ENCODE measurements around the gene AGMO. TPM values are rescaled to one million over a fixed set of nuclear protein-coding genes. Genes with fewer than 3 reads are reported as not detected.
A peak's percentile ranks its signal among the peaks of the same experiment; 100 is the strongest.
"Not testable (repeated sequence)": the region's sequence is repeated elsewhere in the genome, so short reads cannot be mapped to it uniquely, and the experiment has no call there.

Gene AGMO
- total RNA-seq, 1 donor from 2014 or later, result 0.32 TPM

GRCh38 chr7:15567036-15567435 is 5.2 kb upstream of the AGMO start:
- ATAC-seq (no peak), DNase-seq (no peak)
- intact Hi-C loops (cut with micrococcal nuclease), result no loop called here

- DNase-seq, result no peak
- intact Hi-C loops (cut with micrococcal nuclease), result no loop called here
- no peak for ATAC-seq
These were observed 4.7 kb upstream of the AGMO start for GRCh38 chr7:15566476-15566875.

GRCh38 chr7:15560968-15561367 is 847 bp downstream of the AGMO start:
- ATAC-seq, result peak; percentile 78
- DNase-seq, result no peak
- intact Hi-C loops (cut with micrococcal nuclease), result no loop called here

- intact Hi-C loops (cut with micrococcal nuclease), result no loop called here
- DNase-seq (no peak), ATAC-seq (no peak)
These were observed 2.3 kb downstream of the AGMO start for GRCh38 chr7:15559416-15559928.

- DNase-seq, result no peak
- intact Hi-C loops (cut with micrococcal nuclease), result no loop called here
- no peak for ATAC-seq
These were observed 3.1 kb downstream of the AGMO start for GRCh38 chr7:15558756-15559155.

GRCh38 chr7:15557686-15558085 is 4.1 kb downstream of the AGMO start:
- no peak for DNase-seq
- ATAC-seq, result no peak
- intact Hi-C loops (cut with micrococcal nuclease), result no loop called here

GRCh38 chr7:15557186-15557585 is 4.6 kb downstream of the AGMO start:
- intact Hi-C loops (cut with micrococcal nuclease), result no loop called here
- DNase-seq (no peak), ATAC-seq (no peak)

GRCh38 chr7:15556339-15557105 is 5.3 kb downstream of the AGMO start:
- DNase-seq, result no peak
- no peak for ATAC-seq
- intact Hi-C loops (cut with micrococcal nuclease), result no loop called here

GRCh38 chr7:15555381-15555859 is 6.4 kb downstream of the AGMO start:
- intact Hi-C loops (cut with micrococcal nuclease), result no loop called here
- ATAC-seq (no peak), DNase-seq (no peak)

- no peak for DNase-seq
- no peak for ATAC-seq
- intact Hi-C loops (cut with micrococcal nuclease), result no loop called here
These were observed 7.1 kb downstream of the AGMO start for GRCh38 chr7:15554744-15555143.

- ATAC-seq (no peak), DNase-seq (no peak)
- intact Hi-C loops (cut with micrococcal nuclease), result no loop called here
These were observed 7.7 kb downstream of the AGMO start for GRCh38 chr7:15554081-15554480.

- ATAC-seq; DNase-seq; intact Hi-C loops (cut with micrococcal nuclease): not testable (repeated sequence)
These were observed 14.5 kb downstream of the AGMO start for GRCh38 chr7:15547320-15547719.

- ATAC-seq (no peak), DNase-seq (no peak)
- intact Hi-C loops (cut with micrococcal nuclease), result no loop called here
These were observed 15.5 kb downstream of the AGMO start for GRCh38 chr7:15546272-15546792.

GRCh38 chr7:15544050-15544449 is 17.8 kb downstream of the AGMO start:
- intact Hi-C loops (cut with micrococcal nuclease), result no loop called here
- DNase-seq (no peak), ATAC-seq (no peak)

- intact Hi-C loops (cut with micrococcal nuclease), result no loop called here
- DNase-seq (no peak), ATAC-seq (no peak)
These were observed 18.6 kb downstream of the AGMO start for GRCh38 chr7:15543256-15543655.

GRCh38 chr7:15527648-15528047 is 34.2 kb downstream of the AGMO start:
- ATAC-seq (no peak), DNase-seq (no peak)
- intact Hi-C loops (cut with micrococcal nuclease), result no loop called here

GRCh38 chr7:15525652-15526263 is 36.1 kb downstream of the AGMO start:
- no peak for ATAC-seq
- DNase-seq, result peak; percentile 19
- intact Hi-C loops (cut with micrococcal nuclease), result no loop called here

GRCh38 chr7:15524077-15524476 is 37.7 kb downstream of the AGMO start:
- DNase-seq, result no peak
- intact Hi-C loops (cut with micrococcal nuclease), result no loop called here
- no peak for ATAC-seq

- intact Hi-C loops (cut with micrococcal nuclease); ATAC-seq; DNase-seq: not testable (repeated sequence)
These were observed 44.0 kb downstream of the AGMO start for GRCh38 chr7:15517865-15518264.

GRCh38 chr7:15515252-15515651 is 46.6 kb downstream of the AGMO start:
- ATAC-seq (no peak), DNase-seq (no peak)
- intact Hi-C loops (cut with micrococcal nuclease), result no loop called here
